ENCODE results near the gene MED23. TPM values are rescaled to one million over a fixed set of nuclear protein-coding genes. Genes with fewer than 3 reads are reported as not detected.

MED23 gene
- total and polyA plus RNA-seq, 9 of the 15 experiments (the other 6 are each of a cell fraction or from before 2014, with no cell fraction given): 13.7 to 61.2 (median 27.2) TPM

DNA sequence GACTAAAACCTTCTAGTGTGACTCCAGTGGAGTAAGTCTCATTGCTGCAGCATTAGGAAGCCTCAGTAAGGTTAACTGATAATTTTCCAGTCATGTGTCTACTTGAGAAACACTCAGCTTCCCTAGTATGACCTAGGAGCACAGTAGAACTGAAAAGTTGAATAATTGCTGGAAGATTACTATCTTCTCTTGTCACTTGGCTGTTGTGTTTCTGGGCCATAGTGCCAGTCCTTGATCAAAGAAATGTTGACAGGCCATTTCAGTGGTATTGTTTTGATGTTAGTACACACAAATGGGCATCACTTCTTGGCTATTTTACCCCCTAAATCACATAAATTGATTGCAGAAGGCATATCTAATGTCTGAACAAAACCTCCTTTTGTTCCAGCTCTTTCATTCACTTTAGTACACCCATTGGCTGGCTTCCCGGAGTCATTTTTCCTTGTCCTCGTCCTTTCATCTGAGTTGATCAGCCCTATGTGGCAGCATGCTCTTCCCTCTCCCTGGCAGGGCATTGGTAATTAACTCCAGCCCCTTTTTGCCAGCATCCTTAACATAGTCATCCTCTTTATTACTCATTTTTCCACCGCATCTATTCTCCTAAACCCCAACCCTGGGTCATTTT is 15.1 kb upstream of the MED23 start (continued):
- TF ChIP-seq MEIS2 (IDR thresholded peaks at IDR 0.05; ENCODE audit: partially characterized antibody): peak; percentile 36
- no peak for TF ChIP-seq XRCC4 (IDR thresholded peaks at IDR 0.05; ENCODE audit: extremely low read depth, insufficient read depth, insufficient read length)
- 0 out of 4 replicates have a peak, but pooled peaks of 1 of the 2 experiments have one; percentile 11 for TF ChIP-seq TEAD1 (CRISPR knock-in tag; IDR thresholded peaks at IDR 0.05)
- no peak for TF ChIP-seq ARID2 (IDR thresholded peaks at IDR 0.05)
- TF ChIP-seq CBX8 (IDR thresholded peaks at IDR 0.05; ENCODE audit: borderline replicate concordance, extremely low read depth, low read depth, low read length, poor library complexity, severe bottlenecking): no peak
- TF ChIP-seq ZNF431 (CRISPR knock-in tag; IDR thresholded peaks at IDR 0.05): no peak
- TF ChIP-seq CBX2 (IDR thresholded peaks at IDR 0.05; ENCODE audit: insufficient read depth, low read length, poor library complexity, severe bottlenecking): no peak
- TF ChIP-seq SRF (CRISPR knock-in tag; IDR thresholded peaks at IDR 0.05): no peak
- TF ChIP-seq, protein P1, sequence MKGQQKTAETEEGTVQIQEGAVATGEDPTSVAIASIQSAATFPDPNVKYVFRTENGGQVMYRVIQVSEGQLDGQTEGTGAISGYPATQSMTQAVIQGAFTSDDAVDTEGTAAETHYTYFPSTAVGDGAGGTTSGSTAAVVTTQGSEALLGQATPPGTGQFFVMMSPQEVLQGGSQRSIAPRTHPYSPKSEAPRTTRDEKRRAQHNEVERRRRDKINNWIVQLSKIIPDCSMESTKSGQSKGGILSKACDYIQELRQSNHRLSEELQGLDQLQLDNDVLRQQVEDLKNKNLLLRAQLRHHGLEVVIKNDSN (CRISPR knock-in tag; IDR thresholded peaks at IDR 0.05): no peak
- TF ChIP-seq, protein P2, sequence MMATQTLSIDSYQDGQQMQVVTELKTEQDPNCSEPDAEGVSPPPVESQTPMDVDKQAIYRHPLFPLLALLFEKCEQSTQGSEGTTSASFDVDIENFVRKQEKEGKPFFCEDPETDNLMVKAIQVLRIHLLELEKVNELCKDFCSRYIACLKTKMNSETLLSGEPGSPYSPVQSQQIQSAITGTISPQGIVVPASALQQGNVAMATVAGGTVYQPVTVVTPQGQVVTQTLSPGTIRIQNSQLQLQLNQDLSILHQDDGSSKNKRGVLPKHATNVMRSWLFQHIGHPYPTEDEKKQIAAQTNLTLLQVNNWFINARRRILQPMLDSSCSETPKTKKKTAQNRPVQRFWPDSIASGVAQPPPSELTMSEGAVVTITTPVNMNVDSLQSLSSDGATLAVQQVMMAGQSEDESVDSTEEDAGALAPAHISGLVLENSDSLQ (IDR thresholded peaks at IDR 0.05): no peak
- TF ChIP-seq SETDB1 (IDR thresholded peaks at IDR 0.05; ENCODE audit: low read length): no peak
- no peak for TF ChIP-seq MCM5 (IDR thresholded peaks at IDR 0.05; ENCODE audit: low read depth)
- 0 out of 2 replicates have a peak, but pooled peaks have one; percentile 31 for TF ChIP-seq ZNF197 (CRISPR knock-in tag; IDR thresholded peaks at IDR 0.05; ENCODE audit: low read depth)
- TF ChIP-seq, protein P3, sequence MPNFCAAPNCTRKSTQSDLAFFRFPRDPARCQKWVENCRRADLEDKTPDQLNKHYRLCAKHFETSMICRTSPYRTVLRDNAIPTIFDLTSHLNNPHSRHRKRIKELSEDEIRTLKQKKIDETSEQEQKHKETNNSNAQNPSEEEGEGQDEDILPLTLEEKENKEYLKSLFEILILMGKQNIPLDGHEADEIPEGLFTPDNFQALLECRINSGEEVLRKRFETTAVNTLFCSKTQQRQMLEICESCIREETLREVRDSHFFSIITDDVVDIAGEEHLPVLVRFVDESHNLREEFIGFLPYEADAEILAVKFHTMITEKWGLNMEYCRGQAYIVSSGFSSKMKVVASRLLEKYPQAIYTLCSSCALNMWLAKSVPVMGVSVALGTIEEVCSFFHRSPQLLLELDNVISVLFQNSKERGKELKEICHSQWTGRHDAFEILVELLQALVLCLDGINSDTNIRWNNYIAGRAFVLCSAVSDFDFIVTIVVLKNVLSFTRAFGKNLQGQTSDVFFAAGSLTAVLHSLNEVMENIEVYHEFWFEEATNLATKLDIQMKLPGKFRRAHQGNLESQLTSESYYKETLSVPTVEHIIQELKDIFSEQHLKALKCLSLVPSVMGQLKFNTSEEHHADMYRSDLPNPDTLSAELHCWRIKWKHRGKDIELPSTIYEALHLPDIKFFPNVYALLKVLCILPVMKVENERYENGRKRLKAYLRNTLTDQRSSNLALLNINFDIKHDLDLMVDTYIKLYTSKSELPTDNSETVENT (CRISPR knock-in tag; IDR thresholded peaks at IDR 0.05): no peak
- TF ChIP-seq, protein P4, sequence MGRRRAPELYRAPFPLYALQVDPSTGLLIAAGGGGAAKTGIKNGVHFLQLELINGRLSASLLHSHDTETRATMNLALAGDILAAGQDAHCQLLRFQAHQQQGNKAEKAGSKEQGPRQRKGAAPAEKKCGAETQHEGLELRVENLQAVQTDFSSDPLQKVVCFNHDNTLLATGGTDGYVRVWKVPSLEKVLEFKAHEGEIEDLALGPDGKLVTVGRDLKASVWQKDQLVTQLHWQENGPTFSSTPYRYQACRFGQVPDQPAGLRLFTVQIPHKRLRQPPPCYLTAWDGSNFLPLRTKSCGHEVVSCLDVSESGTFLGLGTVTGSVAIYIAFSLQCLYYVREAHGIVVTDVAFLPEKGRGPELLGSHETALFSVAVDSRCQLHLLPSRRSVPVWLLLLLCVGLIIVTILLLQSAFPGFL (CRISPR knock-in tag; IDR thresholded peaks at IDR 0.05): no peak
- TF ChIP-seq SP2 (IDR thresholded peaks at IDR 0.05; ENCODE audit: extremely low read depth, low read depth, low read length, poor library complexity, severe bottlenecking): no peak
- TF ChIP-seq CREM (IDR thresholded peaks at IDR 0.05; ENCODE audit: low read depth): no peak
- TF ChIP-seq BCOR (IDR thresholded peaks at IDR 0.05): no peak
- TF ChIP-seq, protein P5, sequence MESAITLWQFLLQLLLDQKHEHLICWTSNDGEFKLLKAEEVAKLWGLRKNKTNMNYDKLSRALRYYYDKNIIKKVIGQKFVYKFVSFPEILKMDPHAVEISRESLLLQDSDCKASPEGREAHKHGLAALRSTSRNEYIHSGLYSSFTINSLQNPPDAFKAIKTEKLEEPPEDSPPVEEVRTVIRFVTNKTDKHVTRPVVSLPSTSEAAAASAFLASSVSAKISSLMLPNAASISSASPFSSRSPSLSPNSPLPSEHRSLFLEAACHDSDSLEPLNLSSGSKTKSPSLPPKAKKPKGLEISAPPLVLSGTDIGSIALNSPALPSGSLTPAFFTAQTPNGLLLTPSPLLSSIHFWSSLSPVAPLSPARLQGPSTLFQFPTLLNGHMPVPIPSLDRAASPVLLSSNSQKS (CRISPR knock-in tag; IDR thresholded peaks at IDR 0.05): no peak
- no peak for TF ChIP-seq CBFA2T2 (conservative IDR thresholded peaks at IDR 0.05)
- TF ChIP-seq, protein P6, sequence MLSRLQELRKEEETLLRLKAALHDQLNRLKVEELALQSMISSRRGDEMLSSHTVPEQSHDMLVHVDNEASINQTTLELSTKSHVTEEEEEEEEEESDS (CRISPR knock-in tag; IDR thresholded peaks at IDR 0.05): no peak
- no peak for TF ChIP-seq LCOR (CRISPR knock-in tag; IDR thresholded peaks at IDR 0.05)
